ENCODE data around the gene DRGX.

The DRGX gene

DNA sequence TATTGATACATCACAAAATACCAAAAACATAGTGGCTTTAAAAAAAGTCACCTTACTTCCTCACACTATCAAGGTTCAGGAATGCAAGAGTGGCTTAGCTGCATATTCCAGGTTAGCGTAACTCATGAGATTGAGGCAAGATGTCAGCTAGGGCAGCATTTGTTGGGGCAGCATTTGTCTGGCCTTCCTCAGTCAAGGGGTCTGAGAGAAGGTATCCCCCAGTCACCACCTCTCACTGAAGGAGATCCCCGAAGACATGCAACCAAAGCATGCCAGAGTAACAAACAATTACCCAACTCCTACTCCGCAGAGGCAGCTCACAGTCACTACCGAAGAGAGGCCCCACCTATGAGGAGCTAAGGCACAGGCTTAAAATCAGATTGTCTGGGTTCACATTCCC is 48.5 kb downstream of the DRGX start:
- TF ChIP-seq, protein P1, sequence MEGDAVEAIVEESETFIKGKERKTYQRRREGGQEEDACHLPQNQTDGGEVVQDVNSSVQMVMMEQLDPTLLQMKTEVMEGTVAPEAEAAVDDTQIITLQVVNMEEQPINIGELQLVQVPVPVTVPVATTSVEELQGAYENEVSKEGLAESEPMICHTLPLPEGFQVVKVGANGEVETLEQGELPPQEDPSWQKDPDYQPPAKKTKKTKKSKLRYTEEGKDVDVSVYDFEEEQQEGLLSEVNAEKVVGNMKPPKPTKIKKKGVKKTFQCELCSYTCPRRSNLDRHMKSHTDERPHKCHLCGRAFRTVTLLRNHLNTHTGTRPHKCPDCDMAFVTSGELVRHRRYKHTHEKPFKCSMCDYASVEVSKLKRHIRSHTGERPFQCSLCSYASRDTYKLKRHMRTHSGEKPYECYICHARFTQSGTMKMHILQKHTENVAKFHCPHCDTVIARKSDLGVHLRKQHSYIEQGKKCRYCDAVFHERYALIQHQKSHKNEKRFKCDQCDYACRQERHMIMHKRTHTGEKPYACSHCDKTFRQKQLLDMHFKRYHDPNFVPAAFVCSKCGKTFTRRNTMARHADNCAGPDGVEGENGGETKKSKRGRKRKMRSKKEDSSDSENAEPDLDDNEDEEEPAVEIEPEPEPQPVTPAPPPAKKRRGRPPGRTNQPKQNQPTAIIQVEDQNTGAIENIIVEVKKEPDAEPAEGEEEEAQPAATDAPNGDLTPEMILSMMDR (conservative IDR thresholded peaks at IDR 0.05; ENCODE audit: low read depth, low read length): no peak
- no peak overlapping the region for H3K4me3 ChIP-seq (ENCODE audit: low read length)
- no peak for DNase-seq (ENCODE audit: low read depth)

DNA sequence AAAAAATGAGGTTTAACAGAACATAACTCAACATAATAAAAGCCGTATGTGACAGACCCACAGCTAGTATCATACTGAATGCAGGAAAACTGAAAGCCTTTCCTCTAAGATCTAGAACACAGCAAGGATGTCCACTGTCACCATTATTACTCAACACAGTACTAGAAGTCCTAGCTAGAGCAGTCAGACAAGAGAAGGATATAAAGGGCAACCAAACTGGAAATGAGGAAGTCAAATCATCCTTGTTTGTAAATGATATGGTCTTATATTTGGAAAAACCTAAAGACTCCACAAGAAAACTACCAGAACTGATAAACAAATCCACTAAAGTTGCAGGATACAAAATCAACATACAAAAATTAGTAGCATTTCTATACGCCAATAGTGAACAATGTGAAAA is 51.0 kb downstream of the DRGX start:
- no peak overlapping the region for H3K4me3 ChIP-seq (ENCODE audit: low read length)
- no peak for DNase-seq (ENCODE audit: low read depth)
- TF ChIP-seq, protein P1 (conservative IDR thresholded peaks at IDR 0.05; ENCODE audit: low read depth, low read length): no peak

DNA sequence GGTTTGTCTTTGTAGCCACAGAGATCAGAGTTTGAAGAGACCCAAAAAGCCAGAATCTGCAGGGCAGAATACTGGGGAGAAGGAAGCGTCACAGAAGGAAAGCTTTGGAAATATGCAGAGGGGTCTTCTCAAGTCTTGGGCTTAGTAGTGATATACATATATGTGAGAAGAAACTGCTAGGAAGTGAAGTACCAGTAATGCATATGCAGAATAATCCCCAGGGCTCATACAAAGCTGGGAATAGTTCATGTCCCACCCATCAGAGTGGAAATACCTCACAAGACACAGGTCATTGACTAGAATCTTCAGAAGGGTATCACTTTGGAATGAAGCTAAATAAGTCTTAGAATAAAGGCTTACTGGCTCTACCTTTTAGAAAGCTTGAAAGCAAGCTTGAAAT is 57.3 kb downstream of the DRGX start:
- no peak overlapping the region for H3K4me3 ChIP-seq (ENCODE audit: low read length)
- TF ChIP-seq, protein P1 (conservative IDR thresholded peaks at IDR 0.05; ENCODE audit: low read depth, low read length): no peak
- no peak for DNase-seq (ENCODE audit: low read depth)

DNA sequence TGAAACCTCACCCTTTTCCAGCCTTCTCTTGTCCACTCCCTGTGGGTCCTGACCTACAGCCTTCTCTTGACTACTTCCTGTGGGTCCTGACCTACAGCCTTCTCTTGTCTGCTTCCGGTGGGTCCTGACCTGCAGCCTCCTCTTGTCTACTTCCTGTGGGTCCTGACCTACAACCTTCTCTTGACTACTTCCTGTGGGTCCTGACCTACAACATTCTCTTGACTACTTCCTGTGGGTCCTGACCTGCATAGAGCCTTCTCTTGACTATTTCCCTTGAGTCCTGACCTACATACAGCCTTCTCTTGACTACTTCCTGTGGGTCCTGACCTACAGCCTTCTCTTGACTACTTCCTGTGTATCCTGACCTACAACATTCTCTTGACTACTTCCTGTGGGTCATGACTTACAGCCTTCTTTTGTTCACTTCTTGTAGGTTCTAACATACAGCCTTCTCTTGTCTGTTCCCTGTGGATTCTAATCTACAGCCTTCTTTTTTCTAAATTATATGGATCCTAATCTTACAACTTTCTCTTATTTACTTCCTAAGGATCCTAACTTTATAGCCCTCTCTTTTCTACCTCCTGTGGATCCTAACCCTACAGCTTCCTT is 60.4 kb downstream of the DRGX start:
- TF ChIP-seq, protein P1 (conservative IDR thresholded peaks at IDR 0.05; ENCODE audit: low read depth, low read length): no peak
- no peak for DNase-seq (ENCODE audit: low read depth)
- H3K4me3 ChIP-seq (ENCODE audit: low read length): no peak overlapping the region

DNA sequence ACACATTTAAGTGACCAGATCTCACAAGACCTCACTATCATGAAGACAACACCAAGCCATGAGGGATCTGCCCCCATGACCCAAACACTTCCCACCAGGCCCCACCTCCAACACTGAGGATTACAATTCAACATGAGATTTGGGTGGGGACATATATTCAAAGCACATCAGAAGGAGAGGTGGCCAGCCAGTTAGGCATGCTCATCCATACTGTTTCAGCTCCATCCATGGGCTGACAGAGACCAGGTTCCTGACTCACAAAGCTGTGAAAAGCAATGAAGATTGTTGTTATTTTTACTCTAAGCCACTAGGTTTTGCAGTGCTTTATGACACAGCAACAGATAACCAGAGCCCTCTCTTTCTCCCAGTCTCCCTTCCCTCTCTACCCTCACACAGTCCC is 60.9 kb downstream of the DRGX start:
- TF ChIP-seq, protein P1 (conservative IDR thresholded peaks at IDR 0.05; ENCODE audit: low read depth, low read length): no peak
- H3K4me3 ChIP-seq (ENCODE audit: low read length): no peak overlapping the region
- DNase-seq (ENCODE audit: low read depth): no peak

DNA sequence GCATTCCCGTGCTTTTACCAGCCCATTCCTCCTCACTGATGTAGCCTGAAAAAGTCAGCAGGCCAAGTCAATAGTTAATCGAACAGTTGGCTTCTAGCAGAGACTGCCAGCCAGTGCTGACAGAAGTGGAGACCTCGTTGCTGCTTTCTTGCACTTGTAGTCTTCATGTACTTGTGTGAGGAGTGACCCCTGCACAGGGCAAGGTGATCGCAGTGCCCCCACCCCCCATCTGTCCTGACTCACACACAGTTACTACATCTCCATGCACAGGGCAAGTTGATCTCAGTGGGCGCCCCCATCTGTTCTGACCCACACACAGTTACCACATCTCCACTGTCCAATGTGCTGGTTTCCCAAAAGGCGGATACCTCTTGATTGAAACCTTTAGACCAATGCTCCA is 62.7 kb downstream of the DRGX start:
- TF ChIP-seq, protein P1 (conservative IDR thresholded peaks at IDR 0.05; ENCODE audit: low read depth, low read length): no peak
- no peak overlapping the region for H3K4me3 ChIP-seq (ENCODE audit: low read length)
- DNase-seq (ENCODE audit: low read depth): no peak

DNA sequence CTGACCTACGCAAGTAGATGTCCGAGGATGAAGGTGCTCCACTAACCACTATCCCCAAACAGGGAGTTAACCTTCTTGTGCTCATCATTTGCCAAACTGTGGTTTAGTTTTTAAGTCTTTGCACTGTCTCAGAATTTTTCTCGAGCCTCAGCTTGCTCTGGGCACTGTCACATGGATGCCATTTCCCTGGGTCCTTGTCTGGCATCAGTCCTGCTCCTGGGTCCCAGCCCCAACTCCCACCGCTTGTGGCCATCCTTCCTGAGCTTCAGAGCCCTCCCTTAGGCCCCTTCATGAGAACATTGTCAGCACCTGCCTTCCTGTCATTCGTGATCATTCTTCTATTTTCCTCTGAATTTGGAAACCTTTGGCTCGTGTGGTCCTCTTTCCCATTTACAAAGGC is 63.1 kb downstream of the DRGX start:
- DNase-seq (ENCODE audit: low read depth): no peak
- TF ChIP-seq, protein P1 (conservative IDR thresholded peaks at IDR 0.05; ENCODE audit: low read depth, low read length): no peak
- no peak overlapping the region for H3K4me3 ChIP-seq (ENCODE audit: low read length)
